GM21515 (cell line): ENCODE measurements around the gene AGO3.
"Not testable (repeated sequence)": the region's sequence is repeated elsewhere in the genome, so short reads cannot be mapped to it uniquely, and the experiment has no call there.

Experiments
- ATAC-seq: cut with Tn5 transposase; IDR thresholded peaks from one replicate; pipeline ENCODE4 v1.9.1; 2021; ENCODE audit not compliant: unreplicated experiment

AGO3 gene

GRCh38 chr1:36006941-36007500 lies 76.1 kb downstream of the AGO3 start:
- ATAC-seq, result no peak

DNA sequence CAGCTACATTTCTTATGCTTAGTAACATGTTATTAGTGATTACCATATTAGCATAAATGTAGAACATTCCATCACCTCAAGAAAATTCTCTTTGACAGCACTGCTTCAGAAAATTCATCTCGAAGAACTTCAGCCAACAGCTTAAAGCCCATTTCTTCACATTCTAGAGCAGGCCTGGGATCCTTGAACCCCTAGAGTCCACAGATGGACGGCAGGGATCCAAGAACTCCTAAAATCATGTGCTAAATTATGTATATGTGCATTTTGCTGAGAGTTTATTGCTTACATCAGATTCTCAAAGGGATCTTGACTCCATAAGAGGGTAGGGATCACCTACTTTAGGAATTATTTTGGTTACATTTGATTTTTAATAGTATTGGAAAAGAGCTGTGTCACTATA lies 76.8 kb downstream of the AGO3 start:
- ATAC-seq, result no peak

DNA sequence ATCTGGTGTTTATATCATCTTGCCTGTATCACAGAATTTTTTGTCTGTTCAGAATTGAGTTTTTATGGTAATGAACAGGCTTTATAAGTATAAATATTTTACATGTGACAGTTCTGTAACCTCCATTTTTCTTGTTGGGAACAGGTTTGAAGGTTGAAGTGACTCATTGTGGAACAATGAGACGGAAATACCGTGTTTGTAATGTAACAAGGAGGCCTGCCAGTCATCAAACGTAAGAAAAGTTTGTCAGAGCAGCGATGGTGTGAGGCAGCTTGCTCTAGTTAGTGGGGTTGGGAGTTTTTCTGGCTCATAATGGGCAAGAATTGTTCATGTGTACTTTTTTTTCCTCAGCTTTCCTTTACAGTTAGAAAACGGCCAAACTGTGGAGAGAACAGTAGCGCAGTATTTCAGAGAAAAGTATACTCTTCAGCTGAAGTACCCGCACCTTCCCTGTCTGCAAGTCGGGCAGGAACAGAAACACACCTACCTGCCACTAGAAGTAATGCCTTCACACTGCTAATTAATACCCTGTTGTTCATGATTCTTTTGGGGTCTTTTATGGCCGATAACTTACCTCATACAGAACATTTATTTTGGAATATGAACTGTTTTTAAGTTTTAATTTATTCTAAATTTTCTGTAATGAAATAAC lies 77.8 kb downstream of the AGO3 start:
- ATAC-seq, result no peak

GRCh38 chr1:36014722-36015220 lies 83.9 kb downstream of the AGO3 start:
- no peak for ATAC-seq

- no peak for ATAC-seq
These were observed 85.8 kb downstream of the AGO3 start for GRCh38 chr1:36016686-36017085.

DNA sequence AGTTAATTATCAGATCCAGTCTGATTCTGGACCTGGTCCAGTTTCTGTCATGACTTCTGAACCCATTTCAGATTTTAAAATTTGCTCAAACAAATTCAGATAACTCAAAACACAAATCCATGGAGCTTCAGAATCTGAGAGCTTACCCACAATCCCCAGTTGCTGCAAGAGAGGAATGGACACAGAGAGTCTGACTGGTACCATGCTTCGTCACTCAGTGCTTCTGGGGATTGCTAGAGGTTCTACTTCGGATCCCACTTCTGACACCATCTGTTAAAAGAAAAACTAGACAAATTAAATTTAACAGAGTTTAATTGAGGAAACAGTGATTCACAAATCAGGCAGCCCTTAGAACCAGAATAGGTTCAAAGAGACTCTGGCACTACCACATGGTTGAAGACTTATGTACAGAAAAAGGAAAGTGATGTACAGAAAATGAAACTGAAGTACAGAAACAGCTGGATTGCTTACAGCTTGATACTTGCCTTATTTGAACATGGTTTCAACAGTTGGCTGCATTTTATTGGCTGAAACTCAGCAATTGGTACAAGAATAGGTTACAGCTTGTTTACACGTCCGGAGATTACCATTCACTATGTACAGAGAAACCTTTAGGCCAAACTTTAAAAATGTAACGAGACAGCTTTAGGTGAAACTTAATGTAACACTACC lies 92.3 kb downstream of the AGO3 start:
- ATAC-seq, result no peak

- ATAC-seq, result not testable (repeated sequence)
These were observed 93.1 kb downstream of the AGO3 start for GRCh38 chr1:36024024-36024423.

DNA sequence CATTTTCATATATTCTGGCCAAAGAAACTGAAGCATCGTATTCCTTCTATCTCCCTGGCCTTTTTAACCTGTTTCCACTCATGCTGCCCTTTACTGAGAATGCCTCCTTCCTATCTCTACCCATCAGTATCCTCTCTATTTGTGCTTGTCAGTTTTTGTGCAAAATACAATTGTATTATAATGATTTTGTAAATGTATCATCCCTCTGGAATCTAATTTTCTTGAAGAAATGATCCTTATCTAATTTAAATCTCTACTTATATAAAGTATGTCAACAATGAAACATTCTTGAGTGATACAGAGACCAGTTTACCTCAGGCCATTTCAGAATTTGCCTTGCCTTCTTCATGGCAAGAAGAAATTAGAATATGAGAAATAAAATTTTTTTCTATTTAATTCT lies 93.9 kb downstream of the AGO3 start:
- no peak for ATAC-seq

DNA sequence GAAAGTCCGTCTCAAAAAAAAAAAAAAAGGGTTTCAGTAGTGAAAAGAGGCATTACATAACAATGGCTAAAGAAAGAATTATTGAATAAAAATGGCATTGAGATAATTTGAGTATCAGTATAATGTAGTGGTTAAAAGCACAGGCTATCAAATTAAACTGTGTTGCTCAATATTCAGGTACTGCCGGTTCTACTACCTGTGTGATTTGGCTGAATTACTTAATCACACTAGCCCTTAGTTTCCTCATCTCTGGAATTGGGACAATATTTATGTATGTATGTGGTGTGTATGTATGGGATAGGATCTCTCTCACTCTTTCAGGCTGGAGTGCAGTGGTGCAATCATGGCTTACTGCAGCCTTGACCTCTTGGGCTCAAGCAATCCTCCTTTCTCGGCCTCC lies 96.9 kb downstream of the AGO3 start:
- no peak for ATAC-seq

DNA sequence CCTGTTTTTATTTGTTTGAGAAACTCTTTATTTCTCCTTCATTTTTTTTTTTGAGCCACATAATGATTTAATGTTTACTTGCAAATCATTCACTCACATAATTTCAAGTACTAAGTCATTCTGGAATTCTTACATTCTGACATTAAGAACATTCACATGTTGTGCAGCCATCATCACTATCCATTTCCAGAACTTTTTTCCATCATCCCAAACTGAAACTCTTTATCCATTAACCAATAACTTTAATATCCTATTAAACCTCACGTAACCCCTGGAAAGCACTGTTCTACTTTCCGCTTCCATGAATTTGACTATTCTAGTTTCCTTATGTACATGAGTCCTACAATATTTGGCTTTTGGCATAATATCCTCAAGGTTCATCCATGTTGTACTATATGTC lies 100.5 kb downstream of the AGO3 start:
- ATAC-seq, result no peak

DNA sequence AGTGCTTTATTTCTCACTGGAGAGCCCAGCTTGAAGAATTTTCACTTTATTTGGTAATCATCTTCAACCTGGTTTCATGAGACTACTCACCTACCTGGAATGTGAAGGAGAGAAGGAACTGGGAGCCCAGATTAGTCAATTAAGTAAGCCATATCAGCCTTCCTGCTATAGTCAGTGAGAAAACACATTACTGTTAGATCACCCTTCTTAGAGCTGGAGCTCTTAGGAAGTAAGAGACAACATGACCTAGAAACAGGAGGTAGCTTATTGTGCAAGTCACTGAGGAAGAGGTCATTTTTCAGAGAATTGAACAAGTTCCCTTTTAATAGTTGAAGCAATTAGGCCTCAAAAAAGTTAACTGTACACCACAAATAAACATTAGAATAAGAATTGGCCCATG lies 103.8 kb downstream of the AGO3 start:
- no peak for ATAC-seq

GRCh38 chr1:36035154-36035553 lies 104.2 kb downstream of the AGO3 start:
- ATAC-seq, result no peak

DNA sequence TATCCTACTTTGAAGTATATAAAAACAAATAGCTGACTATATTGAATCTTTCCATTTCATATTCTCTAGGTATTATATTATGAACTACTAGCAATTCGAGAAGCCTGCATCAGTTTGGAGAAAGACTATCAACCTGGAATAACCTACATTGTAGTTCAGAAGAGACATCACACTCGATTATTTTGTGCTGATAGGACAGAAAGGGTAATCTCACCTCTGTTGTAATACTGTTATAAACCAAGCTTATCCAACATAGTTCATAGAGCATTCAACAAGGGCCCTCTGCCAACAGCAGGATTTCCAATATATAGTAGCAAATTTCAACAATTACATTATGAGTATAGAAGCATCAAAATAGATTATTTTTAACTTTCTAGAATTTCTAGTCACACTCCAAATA lies 109.3 kb downstream of the AGO3 start:
- no peak for ATAC-seq

DNA sequence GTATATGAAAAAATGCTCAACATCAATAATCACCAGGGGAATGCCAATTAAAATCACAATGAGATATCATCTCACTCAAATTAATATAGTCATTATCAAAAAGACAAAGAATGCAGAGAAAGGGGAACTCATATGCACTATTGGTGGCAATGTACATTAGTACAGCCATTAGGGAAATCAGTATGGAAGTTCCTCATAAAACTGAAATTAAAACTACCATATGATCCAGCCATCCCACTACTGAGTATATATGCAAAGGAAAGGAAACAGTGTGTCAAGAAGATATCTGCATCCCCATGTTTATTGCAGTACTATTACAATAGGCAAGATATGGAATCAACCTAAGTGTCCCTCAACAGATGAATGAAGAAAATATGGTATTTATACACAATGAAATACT lies 120.9 kb downstream of the AGO3 start:
- no peak for ATAC-seq

DNA sequence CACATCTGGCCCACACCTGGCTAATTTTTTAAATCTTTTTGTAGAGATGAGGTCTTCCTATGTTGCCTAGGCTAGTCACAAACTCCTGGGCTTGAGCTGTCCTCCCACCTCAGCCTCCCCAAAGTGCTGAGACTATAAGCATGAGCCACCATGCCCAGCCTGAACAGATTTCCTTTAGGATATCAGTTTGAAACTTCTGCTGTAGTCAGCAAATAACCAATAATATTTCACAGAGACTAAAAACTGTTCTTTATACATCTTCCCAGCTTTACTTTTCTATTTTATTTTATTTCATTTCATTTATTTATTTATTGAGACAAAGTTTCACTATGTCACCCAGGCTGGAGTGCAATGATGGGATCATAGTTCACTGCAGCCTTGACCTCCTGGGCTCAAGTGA lies 123.1 kb downstream of the AGO3 start:
- no peak for ATAC-seq

- ATAC-seq, result no peak
These were observed 124.8 kb downstream of the AGO3 start for GRCh38 chr1:36055706-36056105.

DNA sequence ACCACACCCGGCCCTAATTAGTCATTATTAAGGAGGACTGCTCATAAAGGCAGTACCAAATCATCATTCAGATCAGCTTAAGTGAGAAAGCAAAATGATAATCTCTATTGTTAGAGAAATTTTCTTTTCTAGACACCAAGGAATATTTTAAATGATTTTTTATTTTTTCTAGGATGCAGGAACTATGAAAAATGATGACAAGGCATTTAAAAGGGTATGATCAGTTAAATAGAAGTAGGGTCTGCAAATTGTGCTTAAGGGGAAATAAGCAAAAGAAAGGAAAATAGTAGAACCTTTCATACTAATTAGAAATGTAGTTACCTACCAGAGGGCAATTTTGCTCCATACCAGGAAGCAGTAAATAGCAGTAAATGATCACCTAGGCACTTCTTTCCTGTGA lies 131.4 kb downstream of the AGO3 start:
- no peak for ATAC-seq

- ATAC-seq, result no peak
These were observed 137.0 kb downstream of the AGO3 start for GRCh38 chr1:36067871-36068270.

GRCh38 chr1:36068866-36069265 lies 138.0 kb downstream of the AGO3 start:
- ATAC-seq, result no peak

GRCh38 chr1:36070349-36070748 lies 139.4 kb downstream of the AGO3 start:
- ATAC-seq, result no peak

DNA sequence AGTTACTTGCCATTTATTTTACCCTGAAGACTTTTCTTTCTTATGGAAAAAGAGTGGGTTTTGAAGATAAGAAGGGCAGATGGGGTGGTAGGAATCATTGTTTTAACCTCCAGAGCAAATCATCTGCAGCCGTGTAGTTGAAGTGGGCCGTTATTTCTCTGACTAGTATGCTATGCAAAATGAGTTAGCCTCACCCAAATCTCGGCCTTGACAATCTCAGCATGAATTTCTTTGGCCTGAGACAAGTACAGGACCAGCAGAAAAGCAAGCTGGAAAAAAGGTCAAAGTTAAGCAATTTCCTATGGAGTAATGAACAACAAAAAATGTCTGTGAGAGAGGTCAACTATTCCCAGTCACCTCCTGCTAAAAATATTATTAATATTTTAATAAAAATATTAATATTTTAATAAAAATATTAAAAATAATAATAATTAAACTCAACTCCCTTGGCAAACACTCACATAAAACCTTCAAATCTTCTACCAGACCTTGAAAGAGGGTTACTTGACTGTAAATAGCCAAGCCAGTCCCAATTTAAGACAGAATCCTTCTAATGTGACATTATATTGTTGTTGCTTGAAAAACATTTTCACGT lies 146.2 kb downstream of the AGO3 start:
- ATAC-seq, result no peak

DNA sequence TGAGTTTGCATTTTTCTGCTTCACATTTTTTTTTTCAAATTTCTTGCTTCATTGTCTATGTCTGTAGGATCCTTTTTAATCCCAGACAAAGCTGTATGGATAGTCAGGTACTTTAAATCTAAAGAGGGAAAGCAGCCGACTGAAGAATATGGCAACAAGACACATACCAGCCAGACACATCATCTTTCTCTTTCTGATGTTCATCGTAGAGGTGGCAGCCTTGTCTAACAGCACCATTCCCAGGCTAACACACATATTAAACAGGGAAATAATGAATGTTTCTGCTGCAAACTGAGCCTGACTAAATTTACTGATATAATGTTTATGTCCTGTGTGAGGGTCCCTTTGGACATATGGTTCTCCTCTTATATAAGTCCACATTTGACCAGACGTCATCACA lies 149.3 kb downstream of the AGO3 start:
- ATAC-seq, result no peak
